G401 (cell line): ENCODE measurements around the gene DPRX. TPM values are rescaled to one million over a fixed set of nuclear protein-coding genes. Genes with fewer than 3 reads are reported as not detected.

Experiments
- DNase-seq: peaks from one replicate; pipeline ENCODE4 v3.0.0-alpha.2; 2015; ENCODE audit warnings: low spot score
- in situ Hi-C: cut with HindIII; loops from 2 replicates; pipeline ENCODE4 v1.10.0; 2016; ENCODE audit warnings: low sequenced_read_pairs, mixed read lengths
- total RNA-seq: library from RNA; depleted of rRNA; stranded (reverse); fragments of >200 nt; shearing (Covaris generic); gene quantifications from 2 replicates; pipeline ENCODE4 v1.2.3, GENCODE V29; 2014; rRNA removed

The DPRX gene, protein sequence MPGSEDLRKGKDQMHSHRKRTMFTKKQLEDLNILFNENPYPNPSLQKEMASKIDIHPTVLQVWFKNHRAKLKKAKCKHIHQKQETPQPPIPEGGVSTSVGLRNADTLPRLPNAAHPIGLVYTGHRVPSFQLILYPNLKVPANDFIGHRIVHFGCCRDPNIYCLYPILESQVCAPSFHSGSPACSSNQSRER
- not detected in 2 replicates for total RNA-seq

- no peak for DNase-seq
- in situ Hi-C loops: no loop called here
These were observed at the start of gene DPRX for GRCh38 chr19:53631949-53632407. Gene DPRX (plus strand): TSS chr19:53631999. CDS start chr19:53632107, 108 bp downstream.

GRCh38 chr19:53583181-53583580, 48.6 kb upstream of the DPRX start:
- in situ Hi-C loops: no loop called here
- DNase-seq: no peak

GRCh38 chr19:53586277-53586691, 45.5 kb upstream of the DPRX start:
- DNase-seq: no peak
- in situ Hi-C loops: no loop called here

GRCh38 chr19:53594811-53595509, 36.8 kb upstream of the DPRX start:
- DNase-seq: no peak
- in situ Hi-C loops: no loop called here

- no peak for DNase-seq
- in situ Hi-C loops: no loop called here
These were observed 36.3 kb upstream of the DPRX start for GRCh38 chr19:53595510-53595867.

- in situ Hi-C loops: no loop called here
- DNase-seq: no peak
These were observed 35.7 kb upstream of the DPRX start for GRCh38 chr19:53596056-53596455.

DNA sequence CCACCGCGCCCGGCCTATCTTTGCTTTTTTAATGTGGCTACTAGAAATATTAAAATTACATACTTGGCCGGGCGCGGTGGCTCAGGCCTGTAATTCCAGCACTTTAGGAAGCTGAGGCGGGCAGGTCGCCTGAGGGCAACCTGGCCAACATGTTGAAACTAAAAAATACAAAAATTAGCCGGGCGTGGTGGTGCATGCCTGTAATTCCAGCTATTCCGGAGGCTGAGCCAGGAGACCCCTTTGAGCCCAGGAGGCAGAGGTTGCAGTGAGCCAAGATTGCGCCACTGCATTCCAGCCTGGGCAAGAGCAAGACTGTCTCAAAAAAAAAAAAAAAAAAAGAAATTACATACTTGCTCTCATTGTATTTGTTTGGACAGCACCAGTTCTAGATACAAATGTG, 34.8 kb upstream of the DPRX start:
- in situ Hi-C loops: no loop called here
- DNase-seq: no peak

- in situ Hi-C loops: no loop called here
- DNase-seq: no peak
These were observed 33.4 kb upstream of the DPRX start for GRCh38 chr19:53598361-53598760.

- no peak for DNase-seq
- in situ Hi-C loops: no loop called here
These were observed 31.6 kb upstream of the DPRX start for GRCh38 chr19:53600217-53600616.

DNA sequence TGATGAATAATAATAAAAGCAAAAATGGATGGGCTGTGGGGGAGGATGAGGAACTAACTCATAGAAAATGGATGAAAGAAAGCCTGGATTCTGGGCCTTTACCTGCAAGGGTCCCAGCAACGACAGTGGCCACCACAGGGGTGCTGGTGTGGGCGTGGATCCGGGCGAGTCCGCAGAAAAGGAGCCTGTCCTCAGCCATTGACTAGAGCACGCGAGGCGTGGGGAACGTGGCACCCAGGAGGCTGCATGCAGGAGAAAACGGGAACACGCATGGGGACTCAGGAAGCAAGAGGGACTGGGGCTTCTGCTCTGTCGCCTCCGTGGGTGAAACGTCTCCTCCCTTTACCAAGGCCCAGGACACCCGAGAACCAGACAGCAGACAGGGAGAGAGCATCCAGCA, 25.8 kb upstream of the DPRX start:
- in situ Hi-C loops: no loop called here
- no peak for DNase-seq

- in situ Hi-C loops: no loop called here
- DNase-seq: no peak
These were observed 23.4 kb upstream of the DPRX start for GRCh38 chr19:53608381-53608780.

- in situ Hi-C loops: no loop called here
- DNase-seq: no peak
These were observed 18.9 kb upstream of the DPRX start for GRCh38 chr19:53612762-53613526.

DNA sequence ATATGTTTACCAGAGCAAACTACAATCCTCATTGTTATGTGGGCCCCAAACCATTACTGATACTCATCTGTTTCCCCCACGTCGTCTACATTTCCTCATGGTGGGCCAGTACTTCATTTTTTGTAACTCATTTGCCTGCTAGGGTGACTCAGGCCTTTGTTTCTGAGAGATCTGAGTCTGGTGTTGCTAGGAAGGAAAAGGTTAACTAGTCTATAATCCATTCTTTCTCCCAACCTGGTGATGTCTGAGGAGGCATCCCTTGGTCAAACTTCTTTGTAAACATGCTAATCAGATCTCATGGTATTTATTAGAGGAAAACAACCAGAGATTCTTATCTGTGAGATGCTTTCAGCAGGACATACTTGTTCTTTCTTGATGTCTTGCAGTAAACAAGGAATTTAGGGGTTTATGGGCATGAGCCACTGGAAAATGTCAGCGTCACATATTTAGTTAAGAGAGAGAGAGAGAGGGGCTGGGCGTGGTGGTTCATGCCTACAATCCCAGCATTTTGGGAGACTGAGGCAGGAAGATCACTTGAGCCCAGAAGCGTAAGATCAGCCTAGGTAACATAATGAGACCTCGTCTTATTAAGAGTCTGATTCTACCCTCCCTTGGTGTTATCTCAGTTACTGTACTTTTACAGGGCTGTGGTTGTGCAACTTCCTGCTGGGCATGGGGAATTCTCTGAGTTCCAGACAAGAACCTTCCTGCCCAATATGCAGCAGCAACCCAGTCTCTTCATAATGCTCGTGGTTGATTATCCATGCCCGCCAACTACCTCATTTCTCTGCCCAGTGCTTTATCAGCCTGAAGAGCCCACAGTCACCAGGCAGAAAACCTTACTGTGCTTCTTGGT, 9.7 kb upstream of the DPRX start:
- DNase-seq: no peak
- in situ Hi-C loops: no loop called here

- DNase-seq: no peak
- in situ Hi-C loops: no loop called here
These were observed 6.8 kb upstream of the DPRX start for GRCh38 chr19:53624771-53625545.

DNA sequence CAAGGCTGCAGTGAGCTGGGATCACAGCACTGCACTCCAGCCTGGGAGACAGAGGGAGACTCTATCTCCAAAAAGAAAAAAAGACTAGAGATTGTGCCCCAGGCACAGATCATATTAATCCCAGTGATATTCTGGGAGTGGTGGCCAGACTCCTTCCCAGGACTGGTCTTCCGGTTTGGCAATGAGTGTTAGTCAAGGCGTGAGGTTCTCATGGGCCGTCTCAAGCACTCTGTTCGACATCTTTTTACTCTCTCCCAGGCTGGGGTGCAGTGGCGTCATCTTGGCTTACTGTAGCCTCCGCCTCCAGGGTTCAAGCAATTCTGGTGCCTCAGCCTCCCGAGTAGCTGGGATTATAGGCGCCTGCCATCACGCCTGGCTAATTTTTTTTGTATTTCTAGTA, 5.3 kb upstream of the DPRX start:
- no peak for DNase-seq
- in situ Hi-C loops: no loop called here

GRCh38 chr19:53626976-53627375, 4.8 kb upstream of the DPRX start:
- in situ Hi-C loops: no loop called here
- DNase-seq: no peak

- no peak for DNase-seq
- in situ Hi-C loops: no loop called here
These were observed 3.0 kb downstream of the DPRX start for GRCh38 chr19:53634768-53635167.

DNA sequence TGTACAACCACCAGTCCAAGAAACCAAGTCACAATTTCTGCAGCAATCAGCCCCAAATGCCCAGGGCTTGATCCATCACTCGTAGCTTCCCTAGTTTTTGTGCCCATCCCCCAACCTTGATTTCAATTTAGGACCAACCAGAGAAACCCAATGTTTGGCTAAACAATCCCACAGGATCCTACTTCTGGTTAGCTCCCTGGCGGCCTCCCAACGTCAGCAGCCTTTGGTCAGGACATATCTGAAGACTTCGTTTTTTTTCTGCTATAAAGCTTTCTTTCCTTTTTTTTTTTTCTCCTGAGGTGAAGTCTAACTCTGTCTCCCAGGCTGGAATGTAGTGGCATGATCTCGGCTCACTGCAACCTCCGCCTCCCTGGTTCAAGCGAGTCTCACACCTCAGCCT, 7.7 kb downstream of the DPRX start:
- in situ Hi-C loops: no loop called here
- DNase-seq: no peak
